Measurements from ENCODE around the gene ABCA7.

Gene ABCA7, protein sequence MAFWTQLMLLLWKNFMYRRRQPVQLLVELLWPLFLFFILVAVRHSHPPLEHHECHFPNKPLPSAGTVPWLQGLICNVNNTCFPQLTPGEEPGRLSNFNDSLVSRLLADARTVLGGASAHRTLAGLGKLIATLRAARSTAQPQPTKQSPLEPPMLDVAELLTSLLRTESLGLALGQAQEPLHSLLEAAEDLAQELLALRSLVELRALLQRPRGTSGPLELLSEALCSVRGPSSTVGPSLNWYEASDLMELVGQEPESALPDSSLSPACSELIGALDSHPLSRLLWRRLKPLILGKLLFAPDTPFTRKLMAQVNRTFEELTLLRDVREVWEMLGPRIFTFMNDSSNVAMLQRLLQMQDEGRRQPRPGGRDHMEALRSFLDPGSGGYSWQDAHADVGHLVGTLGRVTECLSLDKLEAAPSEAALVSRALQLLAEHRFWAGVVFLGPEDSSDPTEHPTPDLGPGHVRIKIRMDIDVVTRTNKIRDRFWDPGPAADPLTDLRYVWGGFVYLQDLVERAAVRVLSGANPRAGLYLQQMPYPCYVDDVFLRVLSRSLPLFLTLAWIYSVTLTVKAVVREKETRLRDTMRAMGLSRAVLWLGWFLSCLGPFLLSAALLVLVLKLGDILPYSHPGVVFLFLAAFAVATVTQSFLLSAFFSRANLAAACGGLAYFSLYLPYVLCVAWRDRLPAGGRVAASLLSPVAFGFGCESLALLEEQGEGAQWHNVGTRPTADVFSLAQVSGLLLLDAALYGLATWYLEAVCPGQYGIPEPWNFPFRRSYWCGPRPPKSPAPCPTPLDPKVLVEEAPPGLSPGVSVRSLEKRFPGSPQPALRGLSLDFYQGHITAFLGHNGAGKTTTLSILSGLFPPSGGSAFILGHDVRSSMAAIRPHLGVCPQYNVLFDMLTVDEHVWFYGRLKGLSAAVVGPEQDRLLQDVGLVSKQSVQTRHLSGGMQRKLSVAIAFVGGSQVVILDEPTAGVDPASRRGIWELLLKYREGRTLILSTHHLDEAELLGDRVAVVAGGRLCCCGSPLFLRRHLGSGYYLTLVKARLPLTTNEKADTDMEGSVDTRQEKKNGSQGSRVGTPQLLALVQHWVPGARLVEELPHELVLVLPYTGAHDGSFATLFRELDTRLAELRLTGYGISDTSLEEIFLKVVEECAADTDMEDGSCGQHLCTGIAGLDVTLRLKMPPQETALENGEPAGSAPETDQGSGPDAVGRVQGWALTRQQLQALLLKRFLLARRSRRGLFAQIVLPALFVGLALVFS (N-terminal part only)

DNA sequence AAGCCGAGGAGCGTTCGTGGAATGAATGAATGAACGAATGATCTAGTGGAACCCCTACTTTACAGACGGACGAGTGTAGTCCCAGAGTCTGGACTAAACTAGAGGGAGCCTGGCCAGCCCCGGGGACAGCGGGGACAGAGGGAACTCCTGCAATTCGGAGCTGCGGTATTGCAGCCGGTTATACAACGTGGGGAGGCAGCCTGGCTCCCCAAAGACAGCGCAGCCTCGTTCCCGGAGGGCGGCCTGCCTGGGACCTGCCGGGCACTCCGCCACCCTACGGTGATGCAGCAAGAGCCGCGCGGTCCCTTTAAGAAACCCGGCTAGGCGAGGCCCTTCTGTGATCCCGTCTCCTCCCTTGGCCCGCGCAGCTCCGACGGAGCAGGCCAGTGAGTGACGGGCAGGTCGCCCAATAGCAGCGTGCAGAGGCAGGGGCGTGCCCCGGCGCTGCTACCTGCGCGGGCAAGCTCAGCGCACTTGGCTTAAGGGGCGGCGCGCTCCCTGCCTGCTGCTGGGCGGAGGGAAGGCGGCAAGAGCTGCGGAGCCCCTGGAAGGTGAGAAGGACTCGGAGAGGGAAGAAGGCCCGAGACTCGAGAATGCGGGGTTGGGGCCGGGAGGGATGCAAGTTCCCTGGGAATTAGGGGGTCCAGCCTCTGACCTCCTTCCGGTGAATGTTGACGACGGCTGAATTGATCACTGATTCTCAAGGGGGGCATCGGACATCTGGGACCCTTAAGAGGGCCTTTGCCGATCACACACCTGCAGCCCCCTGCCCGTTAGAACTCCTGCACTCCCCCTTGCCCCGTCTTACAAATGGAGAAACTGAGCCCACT, at the start of gene ABCA7:
ABCA7 (plus strand) TSS at position 462 of the 830 bp plus-strand sequence. CDS start 1,255 bp downstream, outside the sequence.
- peak; percentile 99 to 100 for DNase-seq (ENCODE audit: low read depth in 2 of 2)

DNA sequence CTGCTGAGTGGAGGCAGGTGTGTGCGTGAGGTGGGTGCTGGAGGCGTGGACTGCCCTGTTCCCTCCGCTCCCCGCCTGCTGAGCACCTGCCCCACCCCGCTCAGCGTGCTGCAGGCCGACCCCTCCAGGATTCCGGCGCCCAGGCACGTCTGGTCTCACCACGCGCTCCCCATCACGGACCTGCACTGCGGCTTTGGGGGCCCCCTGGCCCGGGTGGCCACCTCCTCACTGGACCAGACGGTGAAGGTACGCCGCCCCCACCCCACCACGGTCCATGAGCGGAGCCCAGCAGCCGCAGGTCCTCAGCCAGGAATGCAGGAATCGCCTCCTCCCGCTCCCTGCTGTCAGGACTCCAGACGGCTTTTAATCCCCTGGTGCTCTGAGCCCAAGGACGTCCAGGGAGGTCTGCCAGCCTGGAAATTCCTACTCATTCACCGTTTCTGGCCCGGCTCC, 49.8 kb upstream of the ABCA7 start:
- no peak for DNase-seq (ENCODE audit: low read depth in 2 of 2)

DNA sequence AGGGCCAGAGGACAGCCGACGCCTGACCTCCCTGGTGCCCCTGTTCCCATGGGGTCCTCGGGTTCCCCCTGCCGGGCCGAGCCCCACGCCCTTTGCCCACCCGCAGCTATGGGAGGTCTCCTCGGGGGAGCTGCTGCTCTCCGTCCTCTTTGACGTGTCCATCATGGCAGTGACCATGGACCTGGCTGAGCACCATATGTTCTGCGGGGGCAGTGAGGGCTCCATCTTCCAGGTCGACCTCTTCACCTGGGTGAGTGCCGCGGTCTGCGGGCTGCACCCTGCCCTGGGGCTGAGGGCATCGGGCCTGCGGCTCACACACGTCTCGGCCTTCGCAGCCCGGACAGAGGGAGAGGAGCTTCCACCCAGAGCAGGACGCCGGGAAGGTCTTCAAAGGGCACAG, 49.2 kb upstream of the ABCA7 start:
- no peak for DNase-seq (ENCODE audit: low read depth in 2 of 2)

DNA sequence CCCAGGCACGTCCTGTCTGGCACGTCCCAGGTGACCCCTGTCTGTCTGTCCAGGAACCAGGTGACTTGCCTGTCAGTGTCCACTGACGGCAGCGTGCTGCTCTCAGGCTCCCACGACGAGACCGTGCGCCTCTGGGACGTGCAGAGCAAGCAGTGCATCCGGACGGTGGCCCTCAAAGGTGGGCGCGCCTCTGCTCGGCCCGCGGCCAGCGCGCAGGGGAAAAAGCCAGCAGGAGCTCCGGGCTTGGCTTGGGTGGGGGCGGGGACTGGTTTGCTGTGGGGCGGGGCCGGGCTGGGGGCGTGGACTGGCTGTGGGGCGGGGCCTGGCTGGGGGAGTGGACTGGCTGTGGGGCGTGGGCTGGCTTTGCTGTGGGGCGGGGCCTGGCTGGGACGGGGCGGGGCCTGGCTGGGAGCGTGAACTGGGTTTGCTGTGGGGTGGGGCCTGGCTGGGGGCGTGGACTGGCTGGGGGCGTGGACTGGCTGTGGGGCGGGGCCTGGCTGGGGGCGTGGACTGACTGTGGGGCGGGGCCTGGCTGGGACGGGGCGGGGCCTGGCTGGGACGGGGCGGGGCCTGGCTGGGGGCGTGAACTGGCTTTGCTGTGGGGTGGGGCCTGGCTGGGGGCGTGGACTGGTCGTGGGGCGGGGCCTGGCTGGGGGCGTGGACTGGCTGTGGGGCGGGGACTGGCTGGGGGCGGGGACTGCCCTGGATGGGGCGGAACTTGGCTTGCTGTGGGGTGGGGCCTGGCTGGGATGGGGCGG, 48.6 kb upstream of the ABCA7 start:
- peak; percentile 45 to 62 for DNase-seq (ENCODE audit: low read depth in 2 of 2)

DNA sequence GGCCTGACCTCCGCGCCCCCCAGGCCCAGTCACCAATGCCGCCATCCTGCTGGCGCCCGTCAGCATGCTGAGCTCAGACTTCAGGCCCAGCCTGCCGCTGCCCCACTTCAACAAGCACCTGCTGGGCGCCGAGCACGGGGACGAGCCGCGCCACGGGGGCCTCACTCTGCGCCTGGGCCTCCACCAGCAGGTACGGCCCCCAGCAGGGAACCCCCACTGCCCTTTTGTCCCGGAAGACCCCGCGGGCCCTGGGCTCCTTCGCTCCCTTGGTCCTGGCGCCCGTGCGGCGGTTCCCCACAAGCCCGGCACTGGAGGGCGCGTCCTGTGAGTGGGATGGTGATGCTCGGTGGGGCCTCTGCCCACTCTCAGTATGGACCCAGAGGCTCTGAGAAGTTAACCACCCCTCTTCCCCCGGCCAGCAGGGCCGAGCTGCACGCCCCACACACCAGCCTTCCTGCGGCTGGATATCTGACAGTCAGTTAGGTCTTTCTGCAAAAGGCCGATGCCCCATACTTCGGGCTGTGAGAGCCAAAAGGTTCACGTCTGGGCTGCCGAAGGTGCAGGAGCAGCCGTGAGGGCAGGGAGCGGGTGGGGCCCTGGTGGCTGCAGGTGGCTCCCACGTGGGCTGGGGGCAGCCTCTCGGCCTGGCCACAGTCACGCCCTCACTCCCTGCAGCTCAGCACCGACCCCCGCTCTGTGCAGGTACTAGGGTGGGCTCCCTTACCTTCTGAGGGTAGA, 47.8 kb upstream of the ABCA7 start:
- DNase-seq (ENCODE audit: low read depth in 2 of 2), result no peak

DNA sequence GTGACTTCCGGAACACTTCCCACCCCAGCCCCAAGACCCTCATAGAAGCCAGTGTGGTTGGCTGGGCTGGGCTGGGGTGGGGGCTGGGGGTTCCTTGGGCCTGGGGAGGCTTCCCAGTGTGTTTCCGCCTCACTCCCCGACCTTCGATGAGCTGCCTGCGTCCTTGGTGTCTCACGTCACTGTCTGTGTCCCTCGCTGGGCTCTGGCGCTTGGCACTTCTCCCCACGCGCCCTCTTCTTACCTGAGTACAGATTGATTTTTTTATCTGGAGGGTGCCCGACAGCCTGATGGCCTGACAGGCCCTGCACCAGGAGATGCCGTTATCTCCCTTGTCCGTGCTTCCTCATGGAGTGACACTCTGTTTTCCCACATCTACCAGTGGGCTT, 47.2 kb upstream of the ABCA7 start:
- DNase-seq (ENCODE audit: low read depth in 2 of 2), result no peak

DNA sequence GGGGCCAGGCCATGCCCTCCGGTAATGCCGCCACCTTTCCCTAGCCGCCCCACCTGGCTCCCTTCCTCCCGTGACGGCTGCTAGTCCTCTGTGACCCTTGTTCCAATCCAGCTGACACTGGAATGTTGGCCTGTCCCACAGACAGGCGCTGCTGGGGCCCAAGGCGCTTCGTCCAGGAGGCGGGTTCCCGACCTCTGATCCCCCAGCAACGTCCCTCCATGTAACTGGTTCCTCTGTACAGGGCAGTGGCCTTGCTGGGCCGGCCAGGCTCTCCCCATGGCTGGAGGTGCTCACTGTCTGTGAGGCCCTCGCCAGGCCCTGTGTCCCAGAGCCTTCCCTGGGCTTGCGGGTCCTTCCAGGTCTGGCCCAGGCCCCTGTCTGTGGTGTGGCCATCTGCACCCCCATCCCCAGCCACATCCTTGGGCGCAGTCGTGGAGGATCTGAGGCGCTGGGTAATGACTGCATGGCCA, 46.5 kb upstream of the ABCA7 start:
- DNase-seq (ENCODE audit: low read depth in 2 of 2), result no peak

DNA sequence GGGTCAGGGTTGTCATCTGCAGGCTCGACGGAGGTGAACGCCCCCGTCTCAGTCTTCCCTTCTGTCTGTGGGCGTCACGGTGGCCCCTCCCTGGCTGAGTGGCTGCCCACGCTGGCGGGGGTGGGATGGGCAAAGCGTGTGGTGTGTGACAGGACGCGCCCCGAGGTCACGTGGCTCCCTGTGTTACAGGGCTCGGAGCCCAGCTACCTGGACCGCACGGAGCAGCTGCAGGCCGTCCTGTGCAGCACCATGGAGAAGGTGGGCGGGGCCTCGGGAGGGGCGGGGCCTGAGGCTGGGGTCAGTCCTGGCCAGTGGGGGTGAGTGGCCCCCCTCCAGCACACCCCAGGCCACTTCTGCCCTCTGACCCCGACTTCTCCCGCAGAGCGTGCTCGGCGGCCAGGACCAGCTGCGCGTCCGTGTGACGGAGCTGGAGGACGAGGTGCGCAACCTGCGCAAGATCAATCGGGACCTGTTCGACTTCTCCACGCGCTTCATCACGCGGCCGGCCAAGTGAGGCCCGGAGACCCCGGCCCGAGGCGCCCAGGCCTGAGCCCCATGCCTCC, 46.0 kb upstream of the ABCA7 start:
- DNase-seq (ENCODE audit: low read depth in 2 of 2), result no peak

DNA sequence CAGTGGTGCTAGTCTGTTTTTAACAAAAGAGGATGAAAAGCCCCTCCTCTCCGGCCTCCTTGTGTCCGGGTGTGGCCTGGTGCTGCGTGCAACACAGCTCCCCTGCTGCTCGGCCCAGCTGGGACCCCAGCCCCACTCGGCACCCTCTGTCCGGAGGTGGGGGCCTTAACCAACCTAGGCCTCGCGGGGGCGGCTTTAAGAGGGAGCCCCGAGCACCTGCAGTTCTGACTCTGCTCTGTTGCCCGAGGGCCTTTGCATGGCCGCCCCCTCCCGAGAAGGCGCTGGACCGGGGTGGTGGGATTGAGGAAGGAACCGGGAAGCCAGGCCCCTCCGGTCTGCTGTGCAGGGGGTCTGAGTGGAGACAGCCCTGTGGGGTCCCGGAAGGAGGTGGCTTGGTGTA, 45.4 kb upstream of the ABCA7 start:
- DNase-seq (ENCODE audit: low read depth in 2 of 2), result no peak

DNA sequence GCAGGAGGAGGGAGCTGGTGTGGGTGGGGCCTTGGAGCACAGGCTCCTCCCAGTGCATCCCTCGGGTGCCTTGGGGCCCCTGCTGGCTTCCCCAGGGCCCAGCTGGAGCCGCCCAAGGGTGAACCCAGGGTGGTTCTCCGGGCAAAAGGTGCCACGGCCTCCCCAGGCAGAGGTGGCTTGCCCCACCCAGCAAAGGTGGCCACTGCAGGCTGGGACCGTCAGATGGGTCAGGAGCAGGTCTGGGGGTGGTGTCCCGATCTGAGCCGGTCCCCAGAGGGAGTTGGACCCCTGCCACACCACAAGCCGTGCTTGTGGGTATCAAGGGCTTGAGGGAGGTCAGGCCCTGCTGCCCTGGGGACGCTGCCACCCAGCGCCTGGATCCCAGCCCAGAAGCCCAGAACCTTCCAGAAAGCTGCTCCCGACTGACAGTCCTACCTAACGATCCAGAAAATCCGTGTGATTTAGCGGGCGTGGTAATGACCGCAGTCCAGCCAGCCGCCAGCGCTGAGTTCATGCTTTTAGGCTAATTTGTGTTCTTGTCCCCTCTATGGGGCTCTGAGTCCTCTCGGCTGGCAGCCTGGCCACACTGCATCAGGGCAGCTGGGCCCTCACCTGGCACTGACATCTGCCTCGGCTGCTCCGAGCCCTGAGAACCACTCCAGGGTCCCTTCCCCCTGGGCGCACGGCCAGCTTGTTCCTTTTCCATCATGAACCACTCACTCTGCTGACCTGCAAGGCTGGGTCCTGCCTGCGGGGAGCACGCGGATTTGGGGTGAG, 44.7 kb upstream of the ABCA7 start:
- DNase-seq (ENCODE audit: low read depth in 2 of 2), result no peak

DNA sequence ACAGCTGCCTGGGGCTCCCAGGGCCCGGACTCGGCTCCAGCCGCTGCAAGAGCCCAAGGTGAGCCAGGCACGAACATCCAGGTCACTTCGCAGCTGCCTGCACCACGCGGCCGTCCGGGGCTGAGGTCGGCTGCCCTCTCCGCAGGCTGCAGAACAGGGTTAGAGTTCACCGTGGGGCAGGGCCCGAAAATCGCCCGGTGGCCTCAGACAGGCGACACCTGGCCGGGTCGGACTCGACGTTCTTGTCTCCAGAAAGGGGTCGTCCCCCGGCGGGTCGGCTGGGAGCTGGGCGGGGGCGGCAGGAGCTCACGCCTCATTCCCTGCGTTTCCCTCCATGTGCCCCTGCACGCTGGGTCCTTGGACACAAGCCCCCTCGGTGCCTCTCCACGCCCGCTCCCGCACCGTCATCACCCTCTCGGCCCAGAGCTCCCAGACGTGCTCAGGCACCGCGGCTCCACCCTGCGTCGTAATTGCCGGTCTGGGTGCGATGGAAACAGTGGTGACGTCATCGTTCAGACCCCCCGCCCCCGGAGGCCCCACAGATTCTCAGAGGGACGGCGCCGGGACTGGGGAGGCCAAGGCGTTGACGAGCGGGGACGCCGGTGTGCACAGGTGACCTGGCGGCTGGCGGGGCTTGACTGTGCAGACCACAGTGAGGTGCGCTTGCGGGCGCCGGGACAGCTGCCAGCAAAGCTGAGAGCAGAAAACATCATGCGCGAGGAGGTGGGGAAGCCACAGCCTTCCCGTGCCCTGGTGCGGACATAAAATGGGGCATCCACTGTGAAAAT, 43.7 kb upstream of the ABCA7 start:
- peak; percentile 44 to 53 for DNase-seq (ENCODE audit: low read depth in 2 of 2)

DNA sequence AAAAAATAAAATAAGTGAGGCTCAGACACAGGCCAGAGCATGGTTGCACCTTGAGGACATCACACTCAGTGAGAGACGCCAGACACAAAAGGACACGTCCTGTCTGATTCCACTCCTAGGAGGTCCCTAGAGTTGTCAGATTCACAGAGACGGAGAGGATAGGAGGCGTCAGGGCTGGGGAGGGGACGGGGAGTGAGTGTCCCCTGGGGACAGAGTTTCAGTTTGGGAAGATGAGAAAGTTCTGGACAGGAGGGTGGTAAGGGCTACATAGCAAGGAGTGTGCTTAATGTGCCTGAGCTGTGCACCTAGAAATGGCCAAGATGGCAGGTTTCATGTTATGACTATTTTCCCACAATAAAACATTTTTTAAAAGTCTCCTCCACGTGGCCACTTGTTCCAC, 41.8 kb upstream of the ABCA7 start:
- no peak for DNase-seq (ENCODE audit: low read depth in 2 of 2)

DNA sequence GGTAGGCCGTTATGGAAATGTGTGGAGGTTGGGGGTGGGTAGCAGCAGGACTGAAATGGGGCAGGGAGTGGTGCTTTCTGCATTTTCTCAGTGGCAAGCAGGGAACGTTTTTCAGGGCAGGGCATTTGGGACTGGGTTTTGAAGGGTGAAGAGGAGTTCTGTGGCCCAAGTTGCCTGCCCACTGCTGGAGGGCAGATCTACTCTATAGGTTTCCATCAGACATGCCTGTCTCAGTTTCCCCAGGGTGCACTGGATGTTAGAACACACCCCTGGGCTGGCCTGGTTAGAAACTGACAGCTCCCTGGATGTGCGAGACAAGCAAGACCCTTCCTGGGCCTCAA, 40.6 kb upstream of the ABCA7 start:
- no peak for DNase-seq (ENCODE audit: low read depth in 2 of 2)

DNA sequence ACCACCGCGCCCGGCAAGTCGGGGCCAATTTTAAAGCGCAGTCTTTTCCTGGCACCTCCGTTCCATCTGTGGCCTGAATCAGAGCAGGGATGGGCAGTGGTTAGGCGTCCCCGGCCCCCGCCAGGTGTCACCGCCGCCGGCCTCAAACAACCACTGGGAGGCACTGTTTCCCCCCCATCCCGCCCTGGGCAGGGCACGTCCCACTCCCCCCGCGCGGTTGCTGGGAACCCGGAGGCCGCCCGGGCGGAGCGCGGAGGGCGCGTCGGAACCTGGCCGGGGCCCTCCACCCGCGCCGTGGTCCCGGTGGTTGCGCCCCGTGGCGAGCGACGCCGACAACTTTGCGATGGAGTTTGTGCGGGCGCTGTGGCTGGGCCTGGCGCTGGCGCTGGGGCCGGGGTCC, 39.8 kb upstream of the ABCA7 start, which contains the start of gene GRIN3B:
GRIN3B (plus strand) TSS at position 325 of the 400 bp plus-strand sequence; CDS start at position 344, 19 bp downstream.
- DNase-seq (ENCODE audit: low read depth in 2 of 2), result peak; percentile 48 to 61

DNA sequence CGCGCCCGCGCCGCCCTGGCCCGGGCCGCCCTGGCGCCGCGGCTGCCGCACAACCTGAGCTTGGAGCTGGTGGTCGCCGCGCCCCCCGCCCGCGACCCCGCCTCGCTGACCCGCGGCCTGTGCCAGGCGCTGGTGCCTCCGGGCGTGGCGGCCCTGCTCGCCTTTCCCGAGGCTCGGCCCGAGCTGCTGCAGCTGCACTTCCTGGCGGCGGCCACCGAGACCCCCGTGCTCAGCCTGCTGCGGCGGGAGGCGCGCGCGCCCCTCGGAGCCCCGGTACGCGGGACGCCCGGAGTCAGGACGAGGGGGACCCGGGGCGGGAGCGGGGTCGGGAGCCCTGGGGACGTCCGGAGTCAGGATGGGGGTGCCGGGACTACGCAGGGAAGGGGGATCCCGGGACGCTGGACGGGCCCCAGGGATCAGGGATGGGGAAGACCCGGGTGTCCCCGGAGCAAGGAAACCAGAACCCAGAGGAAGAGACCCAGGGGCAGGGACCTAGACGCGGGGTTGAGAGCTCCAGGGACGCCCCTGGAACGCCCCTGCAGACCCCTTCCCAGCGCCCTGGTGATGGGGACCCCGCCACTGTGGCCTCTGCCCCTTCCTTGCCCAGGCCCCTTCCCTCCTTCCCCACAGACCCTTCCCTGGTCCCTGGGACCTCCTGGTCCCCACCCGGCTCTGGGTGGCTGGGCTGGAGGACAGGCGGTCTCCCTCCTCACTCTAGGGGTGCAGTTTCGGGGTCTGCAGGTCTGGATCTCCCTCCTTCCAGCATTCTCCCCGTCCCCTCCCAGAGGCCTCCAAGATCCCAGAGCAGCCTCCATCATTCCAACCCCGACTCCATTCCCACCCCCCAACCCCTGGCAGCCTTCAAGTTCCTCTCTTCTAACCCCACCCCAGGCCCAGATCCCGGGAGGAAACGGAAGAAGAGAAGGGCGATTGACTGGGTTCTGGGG, 39.0 kb upstream of the ABCA7 start:
- no peak for DNase-seq (ENCODE audit: low read depth in 2 of 2)

DNA sequence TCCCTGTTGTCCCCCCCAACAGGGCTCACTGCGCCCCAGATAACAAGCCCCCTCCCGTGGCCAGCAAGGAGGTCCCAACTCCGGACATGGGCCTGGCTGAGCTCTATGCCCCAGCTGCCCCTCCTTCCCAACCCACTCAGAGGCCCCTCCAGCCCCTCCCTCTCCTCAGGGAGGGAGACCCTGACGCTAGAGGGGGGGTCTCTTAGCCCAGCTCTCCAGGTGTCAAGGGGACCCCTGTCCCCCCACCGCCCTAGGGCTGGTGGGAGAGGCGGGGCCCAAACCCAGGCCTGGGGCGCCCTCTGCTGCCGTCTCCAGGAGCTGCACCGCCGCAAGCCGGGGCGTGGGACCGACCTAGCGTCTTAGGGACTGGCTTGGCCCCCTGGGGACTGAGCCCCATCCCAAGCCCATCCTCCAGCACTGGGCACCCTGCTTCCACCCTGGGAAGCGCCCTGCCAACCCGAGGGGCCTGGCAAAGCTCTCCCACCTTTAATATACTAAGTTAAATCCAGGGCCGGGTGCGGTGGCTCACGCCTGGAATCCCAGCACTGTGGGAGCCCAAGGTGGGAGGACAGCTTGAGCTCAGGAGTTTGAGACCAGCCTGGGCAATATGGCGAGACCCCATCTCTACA, 38.3 kb upstream of the ABCA7 start:
- peak; percentile 48 to 54 for DNase-seq (ENCODE audit: low read depth in 2 of 2)

All from stimulated activated CD8-positive, alpha-beta memory T cell treated with anti-CD3 and anti-CD28 coated beads, Interleukin-15, amount 100 ng/mL, for 48 hours (primary cell).